ENCODE results near the gene SAPCD2.
"Not testable (repeated sequence)": the region's sequence is repeated elsewhere in the genome, so short reads cannot be mapped to it uniquely, and the experiment has no call there.

Gene SAPCD2

GRCh38 chr9:137070201-137070905 is at the start of gene SAPCD2:
TSS of gene SAPCD2 (minus strand) at chr9:137070557. CDS start at chr9:137070460, 97 bp downstream.
- in situ Hi-C loops (cut with HindIII; ENCODE audit: low sequenced_read_pairs), result no loop called here

GRCh38 chr9:137118092-137118603 is 47.8 kb upstream of the SAPCD2 start:
- in situ Hi-C loops (cut with HindIII; ENCODE audit: low sequenced_read_pairs), result not testable (repeated sequence)

- in situ Hi-C loops (cut with HindIII; ENCODE audit: low sequenced_read_pairs), result no loop called here
Observed at GRCh38 chr9:137117269-137117731, 46.9 kb upstream of the SAPCD2 start.

- in situ Hi-C loops (cut with HindIII; ENCODE audit: low sequenced_read_pairs), result no loop called here
Observed at GRCh38 chr9:137116728-137117127, 46.4 kb upstream of the SAPCD2 start.

GRCh38 chr9:137116027-137116507 is 45.7 kb upstream of the SAPCD2 start:
- in situ Hi-C loops (cut with HindIII; ENCODE audit: low sequenced_read_pairs), result no loop called here

- in situ Hi-C loops (cut with HindIII; ENCODE audit: low sequenced_read_pairs), result no loop called here
Observed at GRCh38 chr9:137115394-137116026, 45.2 kb upstream of the SAPCD2 start.

- in situ Hi-C loops (cut with HindIII; ENCODE audit: low sequenced_read_pairs), result no loop called here
Observed at GRCh38 chr9:137114613-137115393, 44.4 kb upstream of the SAPCD2 start, which contains the start of gene DPP7. TSS of gene DPP7 (minus strand) at chr9:137114733. CDS start at chr9:137114713, 20 bp downstream.

- in situ Hi-C loops (cut with HindIII; ENCODE audit: low sequenced_read_pairs), result no loop called here
Observed at GRCh38 chr9:137114220-137114612, 43.9 kb upstream of the SAPCD2 start.

- in situ Hi-C loops (cut with HindIII; ENCODE audit: low sequenced_read_pairs), result no loop called here
Observed at GRCh38 chr9:137113385-137114159, 43.2 kb upstream of the SAPCD2 start.

- in situ Hi-C loops (cut with HindIII; ENCODE audit: low sequenced_read_pairs), result no loop called here
Observed at GRCh38 chr9:137112564-137113384, 42.4 kb upstream of the SAPCD2 start.

GRCh38 chr9:137111788-137112563 is 41.6 kb upstream of the SAPCD2 start:
- in situ Hi-C loops (cut with HindIII; ENCODE audit: low sequenced_read_pairs), result no loop called here

GRCh38 chr9:137110911-137111787 is 40.8 kb upstream of the SAPCD2 start:
- in situ Hi-C loops (cut with HindIII; ENCODE audit: low sequenced_read_pairs), result no loop called here

- in situ Hi-C loops (cut with HindIII; ENCODE audit: low sequenced_read_pairs), result no loop called here
Observed at GRCh38 chr9:137110147-137110910, 40.0 kb upstream of the SAPCD2 start.

- in situ Hi-C loops (cut with HindIII; ENCODE audit: low sequenced_read_pairs), result no loop called here
Observed at GRCh38 chr9:137109250-137110146, 39.1 kb upstream of the SAPCD2 start.

GRCh38 chr9:137108608-137109249 is 38.4 kb upstream of the SAPCD2 start:
- in situ Hi-C loops (cut with HindIII; ENCODE audit: low sequenced_read_pairs), result no loop called here

- in situ Hi-C loops (cut with HindIII; ENCODE audit: low sequenced_read_pairs), result no loop called here
Observed at GRCh38 chr9:137107982-137108381, 37.6 kb upstream of the SAPCD2 start.
